ENCODE results near the gene NOC2L. TPM values are rescaled to one million over a fixed set of nuclear protein-coding genes. Genes with fewer than 3 reads are reported as not detected.
"Not testable (repeated sequence)": the region's sequence is repeated elsewhere in the genome, so short reads cannot be mapped to it uniquely, and the experiment has no call there.

The NOC2L gene
- total RNA-seq, 1 experiment from 2014 or later: 277 TPM

DNA sequence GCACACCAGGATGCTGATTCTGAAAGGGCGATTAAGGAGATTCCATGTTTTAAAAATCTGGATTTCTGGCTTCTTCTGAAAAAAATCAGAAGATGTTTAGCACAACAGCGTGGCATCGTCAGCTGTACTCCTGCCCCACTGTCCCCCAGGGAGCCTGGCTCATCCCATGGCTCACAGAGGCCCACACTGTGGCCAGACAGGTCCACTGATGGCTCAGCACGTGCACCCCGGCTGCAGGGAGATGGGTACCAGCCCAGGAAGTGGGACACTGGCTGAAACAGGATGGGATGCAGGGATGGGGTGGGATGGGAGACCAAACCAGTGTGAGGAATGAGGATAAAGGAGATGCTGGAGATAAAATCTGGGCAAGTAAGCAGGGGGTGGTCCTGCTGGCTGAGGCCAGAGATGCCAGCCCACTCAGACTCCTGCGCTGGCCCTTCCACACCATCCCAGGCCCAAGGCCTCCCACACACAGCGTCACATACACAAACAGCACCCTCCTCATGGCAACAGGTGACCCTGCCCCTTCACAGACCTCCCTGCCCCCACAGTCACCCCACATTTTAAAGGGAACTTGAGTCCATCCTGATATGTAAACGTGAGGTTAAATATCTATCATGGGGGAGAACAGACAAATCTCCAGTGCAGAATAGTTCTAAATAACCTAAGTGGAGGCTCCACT is 59.3 kb downstream of the NOC2L start:
- H3K36me3 ChIP-seq: no peaks in the 10 kb centered on the region
- DNase-seq: no peak
- H3K9me3 ChIP-seq: no peaks in the 10 kb centered on the region
- H3K27me3 ChIP-seq: peaks cover 5% of the 10 kb centered on the region; the same call in 1 of the 2 replicates
- no peak overlapping the region for H3K4me3 ChIP-seq

DNA sequence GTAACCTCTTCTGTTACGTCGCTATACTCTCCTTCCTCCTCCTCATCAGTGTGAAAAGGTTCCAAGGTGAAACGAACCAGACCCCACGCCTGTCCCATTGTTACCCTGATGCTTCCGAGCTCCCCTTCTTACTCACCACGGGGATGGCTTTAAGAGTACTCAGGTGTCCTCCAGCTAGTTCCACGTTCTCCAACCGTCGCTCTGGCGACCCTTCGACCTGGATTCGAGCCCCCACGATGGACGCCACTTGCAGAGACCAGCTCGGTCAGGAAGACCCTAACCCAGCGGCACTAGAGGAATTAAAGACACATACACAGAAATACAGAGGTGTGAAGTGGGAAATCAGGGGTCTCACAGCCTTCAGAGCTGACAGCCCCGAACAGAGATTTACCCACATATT is 61.1 kb downstream of the NOC2L start:
- not testable (repeated sequence) for H3K36me3 ChIP-seq, H3K27me3 ChIP-seq, H3K4me3 ChIP-seq, H3K9me3 ChIP-seq, DNase-seq

DNA sequence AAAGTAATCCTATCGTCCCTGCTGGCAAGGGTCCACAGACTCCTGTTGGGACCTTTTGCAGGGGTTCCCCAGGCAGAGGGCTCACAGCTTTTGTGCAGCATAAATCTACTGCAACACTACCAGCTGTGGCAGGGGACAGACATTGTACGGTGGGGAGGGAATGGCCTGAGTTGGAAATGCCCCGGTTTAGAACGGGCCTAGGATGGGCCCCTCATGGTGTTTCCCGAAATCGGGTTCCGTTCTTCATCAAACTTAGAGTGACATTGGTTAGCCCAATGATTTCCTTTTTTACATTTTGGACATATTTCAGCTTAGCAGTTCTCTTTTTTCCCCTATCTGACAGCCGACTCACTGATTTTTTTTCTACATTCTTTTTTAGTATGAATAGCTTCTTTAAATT is 61.8 kb downstream of the NOC2L start:
- Histone ChIP-seq H3K4me3 (no peak overlapping the region), H3K36me3 (no peaks in the 10 kb centered on the region), H3K9me3 (no peaks in the 10 kb centered on the region), H3K27me3 (peaks cover 5% of the 10 kb centered on the region; the same call in 1 of the 2 replicates)
- no peak for DNase-seq

Other genes starting within 250 kb of the NOC2L start
- 32.7 and 43.5 TPM in 2 replicates for gene SAMD11, start 35.3 kb downstream of the NOC2L start, total RNA-seq (2014; rRNA removed; shearing (Covaris generic); ENCODE audit: low replicate concordance)
- gene KLHL17, start 1.3 kb upstream of the NOC2L start, total RNA-seq (2014; rRNA removed; shearing (Covaris generic); ENCODE audit: low replicate concordance): 6.7 and 14.7 TPM in 2 replicates
- gene PLEKHN1, start 7.2 kb upstream of the NOC2L start, total RNA-seq (2014; rRNA removed; shearing (Covaris generic); ENCODE audit: low replicate concordance): 0.56 TPM in 1 of 2 replicates, not detected in the other
- gene PERM1, start 22.8 kb upstream of the NOC2L start, total RNA-seq (2014; rRNA removed; shearing (Covaris generic); ENCODE audit: low replicate concordance): 0.13 TPM in 1 of 2 replicates, not detected in the other
- 17.6 and 25.5 TPM in 2 replicates for gene HES4, start 40.8 kb upstream of the NOC2L start, total RNA-seq (2014; rRNA removed; shearing (Covaris generic); ENCODE audit: low replicate concordance)
- 68.0 and 98.4 TPM in 2 replicates for gene ISG15, start 54.2 kb upstream of the NOC2L start, total RNA-seq (2014; rRNA removed; shearing (Covaris generic); ENCODE audit: low replicate concordance)
- 38.0 and 70.2 TPM in 2 replicates for gene AGRN, start 60.9 kb upstream of the NOC2L start, total RNA-seq (2014; rRNA removed; shearing (Covaris generic); ENCODE audit: low replicate concordance)
- gene RNF223, start 115.0 kb upstream of the NOC2L start, total RNA-seq (2014; rRNA removed; shearing (Covaris generic); ENCODE audit: low replicate concordance): not detected in 2 replicates
- 7.3 and 18.2 TPM in 2 replicates for gene C1orf159, start 156.8 kb upstream of the NOC2L start, total RNA-seq (2014; rRNA removed; shearing (Covaris generic); ENCODE audit: low replicate concordance)
- not detected in 2 replicates for gene TTLL10, start 214.6 kb upstream of the NOC2L start, total RNA-seq (2014; rRNA removed; shearing (Covaris generic); ENCODE audit: low replicate concordance)
- not detected in 2 replicates for gene TNFRSF18, start 247.3 kb upstream of the NOC2L start, total RNA-seq (2014; rRNA removed; shearing (Covaris generic); ENCODE audit: low replicate concordance)

Data from MG63 (cell line).